CD4-positive, alpha-beta T cell (primary cell): ENCODE measurements around the gene PNLIPRP1. TPM values are rescaled to one million over a fixed set of nuclear protein-coding genes. Genes with fewer than 3 reads are reported as not detected.

ENCODE experiments used
- ATAC-seq: fragments of 200-7000 bp; cut with Tn5 transposase; one replicate; pipeline ENCODE4 v1.10.0; 2022; ENCODE audit warnings: mild to moderate bottlenecking; ENCODE audit not compliant: poor library complexity
- CTCF ChIA-PET: fragments of 350-600 bp; sonication (Branson Sonifier 250); formaldehyde crosslinking; loops from one replicate; lab custom pipeline; 2021; ENCODE audit warnings: antibody characterized with exemption, inconsistent platforms; lab: Charles Lee
- POLR2A ChIA-PET: fragments of 350-600 bp; sonication (Branson Sonifier 250); formaldehyde crosslinking; loops from one replicate; lab custom pipeline; 2021; ENCODE audit warnings: antibody characterized with exemption, inconsistent platforms; lab: Charles Lee
- DNase-seq, 14 experiments: peaks; one replicate each; pipeline ENCODE4 v3.0.0-alpha.2; 2013 to 2020; ENCODE audit warnings: mixed read lengths in 2 of 14
- H3K27ac ChIP-seq, 2 donors: one replicate each; pipeline versions ENCODE4 v1.5.1 to v1.7.0; 2013; ENCODE audit warnings: low read length in 2 of 2, low read depth in 1 of 2, mild to moderate bottlenecking in 1 of 2
- H3K27me3 ChIP-seq, 2 experiments: 1 replicate in 1 of 2; 2 replicates in 1 of 2; pipeline versions ENCODE4 v1.6.1 to v1.7.0; 2013; ENCODE audit warnings: low read length in 2 of 2, control low read depth in 1 of 2, mild to moderate bottlenecking in 1 of 2, moderate library complexity in 1 of 2; ENCODE audit not compliant: insufficient read depth in 2 of 2, control insufficient read depth in 1 of 2
- H3K36me3 ChIP-seq: one replicate; pipeline ENCODE4 v1.6.1; 2013; ENCODE audit warnings: low read length, control low read depth; ENCODE audit not compliant: insufficient read depth
- H3K4me1 ChIP-seq: one replicate; pipeline ENCODE4 v1.6.1; 2013; ENCODE audit warnings: low read length, control low read depth; ENCODE audit not compliant: insufficient read depth
- H3K4me3 ChIP-seq: one replicate; pipeline ENCODE4 v1.5.1; 2013; ENCODE audit warnings: mild to moderate bottlenecking, low read length, moderate library complexity
- H3K9me3 ChIP-seq, 2 experiments: 1 replicate in 1 of 2; 2 replicates in 1 of 2; pipeline versions ENCODE4 v1.6.1 to v1.7.0; 2013; ENCODE audit warnings: low read length in 2 of 2, mild to moderate bottlenecking in 2 of 2, control low read depth in 1 of 2, moderate library complexity in 1 of 2; ENCODE audit not compliant: control insufficient read depth in 1 of 2, insufficient read depth in 1 of 2
- H3K27ac Mint-ChIP-seq: one replicate; pipeline ENCODE4 v1.8.0; 2020; ENCODE audit warnings: mixed read lengths
- H3K27me3 Mint-ChIP-seq: one replicate; pipeline ENCODE4 v1.8.0; 2021; ENCODE audit warnings: mixed read lengths
- H3K36me3 Mint-ChIP-seq: one replicate; pipeline ENCODE4 v1.8.0; 2021; ENCODE audit warnings: low read depth, mixed read lengths
- H3K4me1 Mint-ChIP-seq: one replicate; pipeline ENCODE4 v1.8.0; 2021; ENCODE audit warnings: low read depth, mixed read lengths
- H3K4me3 Mint-ChIP-seq: one replicate; pipeline ENCODE4 v1.8.0; 2020; ENCODE audit warnings: mild to moderate bottlenecking, mixed read lengths
- H3K9me3 Mint-ChIP-seq: one replicate; pipeline ENCODE4 v1.8.0; 2020; ENCODE audit warnings: mixed read lengths
- CTCF ChIP-seq: fragments of 200-600 bp; IDR thresholded peaks from one replicate; pipeline ENCODE4 v1.8.0; 2022; ENCODE audit warnings: antibody characterized with exemption, mild to moderate bottlenecking
- intact Hi-C, 2 experiments: fragments of 100-400 bp; cut with DNase I in 1 of 2; cut with micrococcal nuclease in 1 of 2; formaldehyde crosslinking; loops; one replicate each; pipeline versions ENCODE4 v1.15.1 to v1.9.0; 2023 to 2025; cut with DNase I, micrococcal nuclease
- polyA plus RNA-seq, 2 donors: library from polyadenylated mRNA; unstranded; fragments of 120-200 nt; gene quantifications; one replicate each; pipeline ENCODE4 v1.2.1, GENCODE V29; 2013
- total RNA-seq, 174 experiments: library from RNA in 2 of 174; stranded (reverse) in 2 of 174; gene quantifications; one replicate each; pipeline ENCODE4 v1.2.3 and lab custom pipeline; 2021 to 2026

Gene PNLIPRP1
- total RNA-seq: not detected
- polyA plus RNA-seq (2013, experiment 1 of 2): not detected
- not detected for polyA plus RNA-seq (2013, experiment 2 of 2)
- 0 to 0.13 (median 0) reads per million in 172 experiments for total RNA-seq (lab: John Stamatoyannopoulos, UW)

DNA sequence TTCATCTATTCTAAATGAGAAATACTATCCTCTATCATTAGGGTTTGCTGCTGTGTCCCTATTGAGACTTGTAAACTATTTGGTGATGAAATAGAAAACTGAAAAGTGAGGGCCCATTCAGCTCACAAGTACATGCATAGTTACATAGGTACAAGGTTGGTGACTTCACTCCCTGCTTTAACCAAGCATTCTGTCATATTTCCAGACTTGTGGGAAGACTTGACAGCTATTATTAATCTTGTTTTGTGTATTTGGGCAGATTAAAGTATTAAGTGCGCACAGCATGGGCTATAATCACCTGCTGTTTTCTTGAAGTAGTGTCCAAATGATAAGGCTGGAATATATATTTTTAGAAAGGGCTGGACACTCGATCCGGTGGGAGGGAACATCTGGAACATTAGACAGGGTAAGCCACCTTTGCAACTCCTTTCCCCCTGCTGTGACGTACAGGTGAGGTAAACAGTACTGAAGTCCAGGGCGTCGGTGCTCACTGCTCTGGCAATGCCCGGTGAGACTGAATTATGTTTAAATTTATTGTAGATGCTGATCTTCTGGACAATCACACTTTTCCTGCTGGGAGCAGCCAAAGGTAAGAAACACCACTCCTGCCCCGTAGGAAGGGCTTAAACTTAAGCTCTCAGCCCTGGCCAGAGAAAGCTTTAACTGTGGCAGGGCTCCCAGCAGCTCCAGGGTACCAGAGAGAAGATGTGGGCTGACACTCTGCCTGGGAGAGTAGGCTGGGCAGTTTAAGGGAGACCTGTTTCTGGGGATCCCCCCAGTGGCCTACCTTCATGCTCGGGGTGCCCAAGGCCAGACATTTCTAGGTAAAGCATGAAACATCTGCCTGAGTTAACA lies at the start of gene PNLIPRP1:
TSS of gene PNLIPRP1 (plus strand) at position 370 of the 855 bp plus-strand sequence. CDS start at position 541, 171 bp downstream.
- Histone ChIP-seq H3K27ac (no peak within 1 kb of the TSS), H3K4me1 (no peaks in the 10 kb centered on the region), H3K27me3 (peaks cover 0 to 2% of the 10 kb centered on the region in 2 experiments), H3K4me3 (no peak within 1 kb of the TSS), H3K36me3 (no peaks in the 10 kb centered on the region), H3K9me3 (peaks cover 0 to 5% of the 10 kb centered on the region in 2 experiments)
- Mint-ChIP-seq H3K9me3 (no peaks in the 10 kb centered on the region), H3K27ac (no peak within 1 kb of the TSS), H3K4me1 (no peaks in the 10 kb centered on the region), H3K27me3 (peaks cover 7% of the 10 kb centered on the region), H3K4me3 (no peak within 1 kb of the TSS), H3K36me3 (no peaks in the 10 kb centered on the region)
- no peak for TF ChIP-seq CTCF
- ATAC-seq (no peak), DNase-seq (no peak)
- ChIA-PET CTCF (no interaction called here), POLR2A (no interaction called here)
- intact Hi-C loops: no loop called here

DNA sequence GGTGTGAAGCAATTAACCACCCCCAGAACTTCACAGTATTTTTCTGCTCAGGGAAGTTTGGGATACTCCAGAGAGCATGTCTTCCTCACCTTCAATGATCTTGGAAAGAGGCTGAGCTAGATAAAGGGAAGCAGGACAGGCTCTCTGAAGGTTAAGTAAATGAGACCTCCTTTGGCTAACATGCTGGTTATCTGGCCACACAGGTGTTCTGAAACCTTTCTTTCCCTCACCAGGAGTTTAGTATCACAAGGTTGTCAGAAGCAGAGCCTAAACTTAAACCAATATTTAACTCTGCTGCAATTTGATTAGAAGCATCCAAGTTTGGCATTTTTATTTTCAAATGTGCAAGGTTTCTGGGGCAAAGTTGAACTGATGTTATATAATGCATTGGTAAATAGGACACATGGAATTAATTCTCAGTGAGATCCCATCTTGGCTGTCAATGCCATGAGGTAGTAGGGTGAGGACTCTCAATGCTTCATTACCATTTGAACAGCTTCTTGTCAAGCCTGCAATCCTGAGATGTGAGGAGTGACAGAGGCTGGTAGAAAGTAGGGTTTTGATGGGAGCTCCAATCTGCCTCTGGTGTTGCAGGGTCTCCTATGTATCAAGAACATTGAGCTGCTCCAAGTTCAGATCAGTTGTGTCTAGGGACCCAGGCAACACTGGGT lies 48.6 kb upstream of the PNLIPRP1 start:
- H3K36me3 ChIP-seq: no peaks in the 10 kb centered on the region
- ATAC-seq (no peak), DNase-seq (no peak)
- Mint-ChIP-seq H3K27me3 (peaks cover 4% of the 10 kb centered on the region), H3K36me3 (no peaks in the 10 kb centered on the region), H3K9me3 (peaks cover 2% of the 10 kb centered on the region), H3K27ac (no peak overlapping the region), H3K4me1 (no peaks in the 10 kb centered on the region), H3K4me3 (no peak overlapping the region)
- TF ChIP-seq CTCF: no peak
- no peaks in the 10 kb centered on the region for H3K4me1 ChIP-seq
- intact Hi-C loops: no loop called here
- no peak overlapping the region for H3K27ac ChIP-seq
- H3K9me3 ChIP-seq: peaks cover 0 to 5% of the 10 kb centered on the region in 2 experiments
- POLR2A ChIA-PET: no interaction called here
- no peaks in the 10 kb centered on the region for H3K27me3 ChIP-seq
- H3K4me3 ChIP-seq: no peak overlapping the region
- CTCF ChIA-PET: no interaction called here

GRCh38 chr10:116545122-116545521 lies 45.6 kb upstream of the PNLIPRP1 start:
- H3K27ac ChIP-seq: no peak overlapping the region
- H3K4me1 ChIP-seq: no peaks in the 10 kb centered on the region
- no peaks in the 10 kb centered on the region for H3K27me3 ChIP-seq
- no peaks in the 10 kb centered on the region for H3K36me3 ChIP-seq
- intact Hi-C loops: no loop called here
- Mint-ChIP-seq H3K4me3 (no peak overlapping the region), H3K36me3 (no peaks in the 10 kb centered on the region), H3K27me3 (peaks cover 2% of the 10 kb centered on the region), H3K27ac (no peak overlapping the region), H3K4me1 (no peaks in the 10 kb centered on the region), H3K9me3 (peaks cover under 1% of the 10 kb centered on the region)
- ATAC-seq: no peak
- POLR2A ChIA-PET: no interaction called here
- DNase-seq: no peak
- CTCF ChIA-PET: no interaction called here
- no peaks in the 10 kb centered on the region for H3K9me3 ChIP-seq
- TF ChIP-seq CTCF: no peak
- H3K4me3 ChIP-seq: no peak overlapping the region
